Activated T-helper 17 cell treated with anti-CD3 and anti-CD28 coated beads, Interleukin-2, amount 50 U/mL, for 72 hours (primary cell): ENCODE results near the gene SNAI3. TPM values are rescaled to one million over a fixed set of nuclear protein-coding genes. Genes with fewer than 3 reads are reported as not detected.
A peak's percentile ranks its signal among the peaks of the same experiment; 100 is the strongest.

ENCODE experiments used
- ATAC-seq: fragments of 150-1000 bp; cut with Tn5 transposase; replicated peaks from 2 replicates; pipeline ENCODE4 v1.10.0; 2021; ENCODE audit warnings: mild to moderate bottlenecking, moderate library complexity
- H3K27ac Mint-ChIP-seq: one replicate; pipeline ENCODE4 v1.8.0; 2022; ENCODE audit warnings: mixed read lengths
- H3K27me3 Mint-ChIP-seq: one replicate; pipeline ENCODE4 v1.8.0; 2022; ENCODE audit warnings: mixed read lengths
- H3K36me3 Mint-ChIP-seq: one replicate; pipeline ENCODE4 v1.8.0; 2022; ENCODE audit warnings: low read depth, mild to moderate bottlenecking, mixed read lengths
- H3K4me1 Mint-ChIP-seq: one replicate; pipeline ENCODE4 v1.8.0; 2022; ENCODE audit warnings: mixed read lengths
- H3K4me3 Mint-ChIP-seq: one replicate; pipeline ENCODE4 v1.8.0; 2022; ENCODE audit warnings: mild to moderate bottlenecking, mixed read lengths
- H3K9me3 Mint-ChIP-seq: one replicate; pipeline ENCODE4 v1.8.0; 2022; ENCODE audit warnings: mixed read lengths
- total RNA-seq, 2 donors: library from RNA; stranded (reverse); gene quantifications; one replicate each; pipeline ENCODE4 v1.2.3, GENCODE V29; 2022

Gene SNAI3
- total RNA-seq, 2 donors from 2014 or later, result 5.9 to 6.7 TPM

GRCh38 chr16:88694221-88695087, 8.1 kb upstream of the SNAI3 start:
- Mint-ChIP-seq H3K36me3 (peaks cover 15% of the 10 kb centered on the region), H3K4me1 (peaks cover 7% of the 10 kb centered on the region), H3K9me3 (no peaks in the 10 kb centered on the region), H3K27ac (peak overlapping the region; percentile 43), H3K27me3 (no peaks in the 10 kb centered on the region), H3K4me3 (no peak overlapping the region)
- ATAC-seq, result no peak

DNA sequence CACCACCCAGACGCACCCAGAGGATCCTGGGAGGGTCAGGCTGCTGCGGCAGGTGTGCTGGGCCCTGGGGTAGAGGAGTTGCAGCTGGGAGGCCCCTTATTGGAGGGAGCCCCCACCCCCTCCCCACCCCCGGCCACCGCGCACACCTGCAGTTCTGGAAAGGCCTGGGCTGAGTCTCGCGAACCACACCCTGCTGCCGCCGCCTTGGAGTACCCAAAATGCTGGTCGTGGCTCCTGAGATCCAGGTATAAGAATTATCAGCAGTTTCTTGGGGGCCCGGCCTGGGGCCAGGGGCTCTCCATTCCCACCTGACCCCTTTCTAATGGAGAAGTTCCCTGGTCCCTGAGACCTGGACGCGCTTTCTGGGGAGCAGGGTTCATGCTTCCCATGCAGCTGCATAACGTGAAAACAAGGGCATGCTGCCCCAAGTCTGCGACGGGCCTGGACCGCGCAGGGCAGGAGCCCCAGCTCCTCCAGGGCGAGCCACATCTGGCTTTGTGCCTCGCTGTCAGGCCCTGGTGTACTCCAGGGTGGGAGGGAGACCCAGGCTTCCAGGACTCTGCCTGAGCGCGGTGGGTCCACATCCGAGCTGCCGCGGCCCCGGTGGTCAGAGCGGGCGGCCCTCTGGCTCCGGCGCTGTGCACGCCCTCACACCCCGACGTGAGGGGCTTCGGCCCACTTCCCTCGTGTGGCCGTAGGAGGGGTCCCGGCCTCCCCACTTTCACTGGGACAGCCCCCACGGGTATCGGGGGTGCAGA, 7.3 kb upstream of the SNAI3 start:
- Mint-ChIP-seq H3K4me1 (peaks cover 7% of the 10 kb centered on the region), H3K27me3 (no peaks in the 10 kb centered on the region)

DNA sequence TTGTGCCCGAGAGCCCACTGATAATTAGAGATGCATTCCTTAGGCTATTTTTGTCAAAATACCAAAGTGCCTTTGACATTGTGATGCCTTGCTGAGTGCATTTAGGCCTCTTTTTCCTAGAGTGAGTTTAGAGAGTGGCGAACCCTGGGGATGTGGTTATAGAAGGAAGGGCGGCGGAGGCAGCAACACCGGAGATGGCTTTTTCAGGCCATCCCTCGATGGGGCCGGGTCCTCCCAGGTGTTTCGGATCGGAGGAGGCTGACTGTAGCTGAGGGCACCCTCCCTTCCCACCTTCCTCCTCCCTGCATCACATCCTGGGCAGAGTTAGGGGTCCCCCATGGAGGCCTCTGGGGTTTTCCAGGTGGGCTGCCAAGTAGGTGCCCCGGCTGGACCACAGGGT, 6.6 kb upstream of the SNAI3 start:
- Mint-ChIP-seq H3K36me3 (peaks cover 8% of the 10 kb centered on the region), H3K9me3 (no peaks in the 10 kb centered on the region), H3K4me1 (peaks cover 7% of the 10 kb centered on the region), H3K27ac (peak overlapping the region; percentile 57), H3K4me3 (peak overlapping the region; percentile 43), H3K27me3 (no peaks in the 10 kb centered on the region)
- peak; percentile 34 for ATAC-seq

More for the DNA sequence above, 7.3 kb upstream of the SNAI3 start:
- no peaks in the 10 kb centered on the region for H3K9me3 Mint-ChIP-seq
- H3K27ac Mint-ChIP-seq, result no peak overlapping the region
- ATAC-seq, result no peak
- H3K36me3 Mint-ChIP-seq, result peaks cover 15% of the 10 kb centered on the region
- no peak overlapping the region for H3K4me3 Mint-ChIP-seq

GRCh38 chr16:88691924-88692560, 5.7 kb upstream of the SNAI3 start:
- Mint-ChIP-seq H3K9me3 (no peaks in the 10 kb centered on the region), H3K36me3 (no peaks in the 10 kb centered on the region), H3K4me1 (peaks cover 7% of the 10 kb centered on the region), H3K27me3 (no peaks in the 10 kb centered on the region), H3K27ac (no peak overlapping the region), H3K4me3 (peak overlapping the region; percentile 43)
- ATAC-seq, result peak; percentile 61

DNA sequence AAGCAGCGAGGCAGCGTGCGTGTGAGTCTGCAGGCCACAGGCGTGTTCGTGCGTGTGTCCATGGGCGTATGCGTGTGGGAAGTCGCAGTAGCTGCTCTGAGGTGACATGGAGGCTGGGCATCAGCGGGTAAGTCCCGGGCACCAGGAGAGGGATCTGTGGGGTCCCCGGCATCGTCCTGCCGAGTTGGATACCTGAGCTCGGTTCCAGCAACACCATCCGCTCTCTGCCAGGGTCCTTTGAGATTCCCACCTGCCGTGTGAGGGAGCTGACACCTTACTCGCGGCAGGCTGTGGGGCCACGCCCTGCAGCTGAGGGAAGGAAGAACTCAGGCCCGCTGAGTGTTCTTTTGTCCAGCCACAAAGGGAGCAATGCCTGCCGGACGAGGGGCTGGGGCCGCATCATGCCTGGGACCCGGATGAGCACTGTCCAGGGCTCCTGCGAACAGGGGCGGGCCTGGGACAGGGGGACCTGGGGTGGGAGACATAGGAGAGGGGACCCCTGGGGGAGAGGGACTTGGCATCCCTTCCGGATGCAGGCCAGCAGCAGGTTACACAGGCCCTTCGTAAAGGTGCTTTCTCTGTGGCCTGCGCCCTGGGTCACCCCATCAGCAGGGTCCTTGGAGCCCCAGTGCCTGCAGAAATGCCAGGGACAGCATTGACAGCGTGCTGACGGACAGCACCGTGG, 5.0 kb upstream of the SNAI3 start:
- H3K4me1 Mint-ChIP-seq, result peaks cover 7% of the 10 kb centered on the region

DNA sequence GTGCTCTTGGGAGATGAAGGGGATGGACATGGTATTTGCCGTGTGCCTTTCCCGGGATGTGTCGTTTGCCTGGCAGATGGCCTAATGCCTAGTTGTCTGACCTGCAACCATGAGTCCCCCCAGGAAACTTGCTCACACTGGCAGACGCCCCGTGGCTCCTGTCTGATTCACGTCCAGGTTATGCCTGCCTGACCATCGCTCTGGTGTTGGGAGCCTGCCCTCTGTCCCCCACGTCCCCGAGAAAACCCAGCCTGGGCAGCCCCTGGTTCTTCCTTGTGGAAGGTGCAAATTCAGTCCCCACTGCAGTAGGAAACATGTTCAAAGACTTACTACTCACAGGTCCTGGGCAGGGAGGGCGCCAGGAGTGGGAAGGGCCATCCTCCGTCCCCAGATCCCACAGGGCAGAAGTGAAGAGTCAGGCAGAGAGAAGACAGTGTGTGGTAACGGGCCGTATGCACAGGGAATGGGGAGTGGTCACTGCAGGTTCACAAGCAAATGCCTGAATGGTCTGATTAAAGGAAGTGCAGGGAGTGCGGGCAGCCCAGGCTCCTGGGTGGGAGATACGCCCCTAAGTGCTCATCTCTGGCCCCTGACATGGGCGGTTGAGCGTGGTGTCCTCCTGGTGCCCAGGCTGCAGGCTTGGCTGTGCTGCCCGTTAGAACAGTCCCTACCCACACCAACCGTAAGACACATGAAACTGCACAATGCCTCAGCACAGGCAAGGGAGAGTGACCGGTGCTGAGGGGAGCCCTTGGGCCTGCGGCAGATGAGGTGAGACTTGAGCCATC, 4.2 kb upstream of the SNAI3 start:
- no peak for ATAC-seq
- H3K27ac Mint-ChIP-seq, result peak overlapping the region; percentile 11
- no peaks in the 10 kb centered on the region for H3K27me3 Mint-ChIP-seq
- no peaks in the 10 kb centered on the region for H3K9me3 Mint-ChIP-seq
- no peaks in the 10 kb centered on the region for H3K36me3 Mint-ChIP-seq
- peak overlapping the region; percentile 43 for H3K4me3 Mint-ChIP-seq
- peaks cover 7% of the 10 kb centered on the region for H3K4me1 Mint-ChIP-seq

More for the DNA sequence above, 5.0 kb upstream of the SNAI3 start:
- Mint-ChIP-seq H3K27me3 (no peaks in the 10 kb centered on the region), H3K27ac (peak overlapping the region; percentile 11), H3K36me3 (no peaks in the 10 kb centered on the region), H3K9me3 (no peaks in the 10 kb centered on the region), H3K4me3 (peak overlapping the region; percentile 43)
- ATAC-seq, result no peak

GRCh38 chr16:88688013-88688778, 1.9 kb upstream of the SNAI3 start:
- Mint-ChIP-seq H3K36me3 (no peaks in the 10 kb centered on the region), H3K4me1 (peaks cover 14% of the 10 kb centered on the region), H3K27ac (no peak overlapping the region), H3K9me3 (no peaks in the 10 kb centered on the region), H3K27me3 (no peaks in the 10 kb centered on the region), H3K4me3 (no peak overlapping the region)
- no peak for ATAC-seq

- no peaks in the 10 kb centered on the region for H3K27me3 Mint-ChIP-seq
- H3K4me1 Mint-ChIP-seq, result peaks cover 14% of the 10 kb centered on the region
Observed at GRCh38 chr16:88687676-88688012, 1.3 kb upstream of the SNAI3 start.

DNA sequence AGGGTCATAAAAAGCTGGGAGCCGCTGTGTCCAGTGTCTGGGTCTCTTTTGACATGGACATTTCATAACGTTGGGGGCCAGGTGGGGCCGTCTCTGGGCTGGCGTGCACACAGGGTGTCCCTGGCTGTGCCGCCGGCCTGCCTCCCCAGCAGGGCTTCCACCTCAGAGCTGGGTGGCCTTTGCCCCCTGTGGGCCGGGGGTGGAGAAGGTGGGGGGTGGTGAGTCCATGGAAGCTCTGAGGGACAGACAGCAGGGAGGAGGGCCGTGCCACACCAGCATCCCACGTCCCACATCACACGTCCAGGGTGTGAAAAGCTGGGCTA, 908 bp upstream of the SNAI3 start:
- H3K9me3 Mint-ChIP-seq, result no peaks in the 10 kb centered on the region
- H3K4me3 Mint-ChIP-seq, result no peak overlapping the region
- H3K4me1 Mint-ChIP-seq, result peaks cover 18% of the 10 kb centered on the region
- H3K36me3 Mint-ChIP-seq, result no peaks in the 10 kb centered on the region
- ATAC-seq, result no peak
- H3K27ac Mint-ChIP-seq, result no peak overlapping the region
- H3K27me3 Mint-ChIP-seq, result no peaks in the 10 kb centered on the region

More at GRCh38 chr16:88687676-88688012, 1.3 kb upstream of the SNAI3 start:
- no peaks in the 10 kb centered on the region for H3K9me3 Mint-ChIP-seq
- no peak overlapping the region for H3K4me3 Mint-ChIP-seq
- ATAC-seq, result no peak
- H3K27ac Mint-ChIP-seq, result no peak overlapping the region
- H3K36me3 Mint-ChIP-seq, result no peaks in the 10 kb centered on the region

- Mint-ChIP-seq H3K4me1 (peaks cover 21% of the 10 kb centered on the region), H3K27ac (no peak overlapping the region), H3K4me3 (peak overlapping the region; percentile 72), H3K9me3 (no peaks in the 10 kb centered on the region), H3K27me3 (no peaks in the 10 kb centered on the region), H3K36me3 (peaks cover under 1% of the 10 kb centered on the region)
- ATAC-seq, result peak; percentile 49
Observed at GRCh38 chr16:88686062-88686438, 257 bp downstream of the SNAI3 start.

DNA sequence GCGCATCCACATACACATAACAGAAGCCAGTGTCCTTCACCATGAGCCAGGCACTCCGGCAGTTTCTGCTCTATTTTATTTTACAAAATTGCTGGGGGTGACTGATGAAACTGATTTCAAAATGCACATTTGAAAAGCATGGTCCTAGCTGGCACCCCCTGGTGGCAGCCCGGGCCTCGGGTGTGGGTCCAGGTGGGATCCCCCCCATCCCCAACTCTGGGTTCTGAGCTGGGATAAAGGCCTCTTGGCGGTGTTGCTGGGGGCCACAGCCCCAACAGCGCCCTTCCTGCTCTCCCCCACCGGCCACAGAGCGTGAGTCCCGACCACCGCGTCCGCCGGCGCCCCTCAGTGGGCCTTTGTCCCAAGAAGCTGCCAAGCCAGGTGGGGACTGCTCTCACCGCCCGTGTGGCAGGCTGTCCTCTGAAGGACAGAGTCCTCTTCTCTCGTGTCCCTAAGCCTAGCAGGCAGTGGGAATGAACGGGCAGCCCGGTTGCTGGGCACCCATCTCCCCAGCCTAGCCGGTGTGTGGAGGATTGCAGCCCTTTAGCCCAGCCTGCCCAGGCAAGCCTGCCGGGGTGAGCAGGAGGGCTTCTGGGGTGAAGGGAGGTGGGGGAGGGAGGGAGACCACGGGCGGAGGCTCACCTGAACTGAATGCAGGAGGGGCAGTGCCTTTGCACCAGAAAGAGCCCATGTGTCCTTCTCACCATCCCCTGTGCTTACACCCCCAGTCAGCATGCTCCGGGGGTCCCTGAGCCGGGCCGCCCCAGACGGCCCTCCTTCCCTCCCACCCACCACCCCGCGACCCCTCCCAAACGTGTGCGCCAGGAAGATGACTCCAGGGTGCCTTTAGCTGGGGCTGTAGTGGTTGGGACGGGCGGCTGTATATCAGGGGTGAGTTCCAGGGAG, 898 bp downstream of the SNAI3 start:
- Mint-ChIP-seq H3K36me3 (peaks cover 5% of the 10 kb centered on the region), H3K4me1 (peaks cover 18% of the 10 kb centered on the region), H3K4me3 (peak overlapping the region; percentile 72), H3K27ac (no peak overlapping the region), H3K9me3 (no peaks in the 10 kb centered on the region), H3K27me3 (no peaks in the 10 kb centered on the region)
- ATAC-seq, result peak; percentile 12

DNA sequence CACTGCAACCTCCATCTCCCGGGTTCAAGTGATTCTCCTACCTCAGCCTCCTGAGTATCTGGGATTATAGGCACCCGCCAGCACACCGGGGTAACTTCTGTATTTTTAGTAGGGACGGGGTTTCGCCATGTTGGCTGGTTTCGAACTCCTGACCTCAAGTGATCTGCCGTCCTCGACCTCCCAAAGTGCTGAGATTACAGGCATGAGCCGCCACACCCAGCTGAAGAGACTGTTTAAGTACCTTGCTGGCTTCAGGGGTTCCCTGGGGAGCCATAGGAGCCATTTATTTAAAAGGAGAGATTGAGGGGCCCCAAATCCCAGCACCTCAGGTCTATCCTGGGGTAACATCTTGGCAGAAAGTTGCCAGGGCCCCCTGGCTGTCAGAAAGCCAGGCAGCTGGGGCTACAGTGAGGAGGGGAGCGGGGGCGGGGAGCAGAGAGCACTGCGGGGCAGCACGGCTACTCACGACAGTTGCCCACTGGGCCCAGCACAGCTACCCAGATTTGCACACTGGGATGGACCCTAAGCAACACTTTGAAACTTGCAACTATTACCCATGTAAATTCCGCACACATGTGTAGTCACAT, 1.6 kb downstream of the SNAI3 start:
- ATAC-seq, result no peak
- Mint-ChIP-seq H3K27me3 (no peaks in the 10 kb centered on the region), H3K4me3 (peak overlapping the region; percentile 72), H3K9me3 (no peaks in the 10 kb centered on the region), H3K27ac (no peak overlapping the region), H3K36me3 (peaks cover 11% of the 10 kb centered on the region), H3K4me1 (peaks cover 17% of the 10 kb centered on the region)
